Posterior vena cava (tissue), 2 donors: Measurements from ENCODE around the gene MSX1. TPM values are rescaled to one million over a fixed set of nuclear protein-coding genes. Genes with fewer than 3 reads are reported as not detected.
A peak's percentile ranks its signal among the peaks of the same experiment; 100 is the strongest.

Experiments
- DNase-seq: peaks from one replicate; pipeline ENCODE4 v3.0.0-alpha.2; 2020; ENCODE audit warnings: low spot score
- intact Hi-C, 2 donors: fragments of 100-400 bp; cut with DNase I; formaldehyde crosslinking; loops; one replicate each; pipeline versions ENCODE4 v1.14.1 to v1.14.2; 2022 to 2023
- total RNA-seq, 2 donors: library from RNA; stranded (reverse); fragmentation: NEBNext Ultra II Directional; extraction: Animal tissue kit (Norgen Biotek cat#: 25700); gene quantifications; one replicate each; pipeline ENCODE4 v1.2.1, GENCODE V29; 2021
- donor health status: DM: yes; HTN: yes; CAD: no.
- donor health status: DM: yes; HTN: yes; CAD: no.

Gene MSX1
- total RNA-seq, 2 donors from 2014 or later, result 7.0 to 20.8 TPM

GRCh38 chr4:4855301-4856070 lies 4.0 kb upstream of the MSX1 start:
- intact Hi-C loops, result no loop called here
- peak; percentile 60 for DNase-seq

DNA sequence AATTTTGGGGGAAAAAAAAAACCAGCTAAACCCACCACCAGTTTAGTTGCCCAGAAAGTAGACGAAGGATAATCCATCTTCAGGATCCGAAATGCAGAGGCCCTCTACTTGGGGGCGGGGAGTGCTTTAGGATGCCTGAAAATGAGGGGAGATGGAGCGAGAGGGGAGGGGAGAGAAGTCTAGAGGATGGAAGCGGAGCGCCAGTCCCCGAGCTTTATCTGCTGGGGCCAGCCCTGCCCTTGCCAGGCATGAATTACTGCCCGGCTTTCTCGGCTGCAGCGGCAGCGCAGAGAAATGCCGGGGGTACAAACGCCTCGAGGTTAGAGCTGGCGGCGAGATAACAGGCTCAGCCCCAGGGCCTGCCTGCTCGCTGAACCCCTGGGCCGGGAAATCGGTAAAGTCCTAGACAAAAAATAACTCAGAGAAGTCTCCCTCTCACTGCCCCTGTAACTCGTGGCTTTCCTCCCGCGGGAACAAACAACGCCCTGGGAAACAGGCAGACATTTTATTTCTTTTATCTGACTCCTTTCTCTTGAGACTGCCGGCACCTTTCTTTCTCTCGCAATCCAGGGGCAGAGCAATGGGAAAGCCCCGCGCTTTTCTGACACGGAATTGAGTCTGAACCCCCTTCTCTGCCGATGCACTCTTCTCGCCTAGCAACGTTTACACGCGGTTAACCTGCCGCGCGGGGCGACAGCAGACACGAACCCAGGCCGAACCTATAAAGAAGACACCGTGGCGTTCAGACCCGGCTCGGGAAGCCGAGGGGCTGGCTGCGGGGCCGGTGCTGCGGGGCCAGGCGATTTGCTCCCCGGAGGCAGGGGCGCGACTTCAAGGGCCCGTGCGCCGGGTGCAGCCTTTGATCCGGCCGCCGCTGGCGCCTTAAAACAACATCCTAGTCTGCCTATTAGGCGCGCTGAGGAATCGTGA lies 3.1 kb upstream of the MSX1 start:
- peak; percentile 78 for DNase-seq
- intact Hi-C loops, result no loop called here

DNA sequence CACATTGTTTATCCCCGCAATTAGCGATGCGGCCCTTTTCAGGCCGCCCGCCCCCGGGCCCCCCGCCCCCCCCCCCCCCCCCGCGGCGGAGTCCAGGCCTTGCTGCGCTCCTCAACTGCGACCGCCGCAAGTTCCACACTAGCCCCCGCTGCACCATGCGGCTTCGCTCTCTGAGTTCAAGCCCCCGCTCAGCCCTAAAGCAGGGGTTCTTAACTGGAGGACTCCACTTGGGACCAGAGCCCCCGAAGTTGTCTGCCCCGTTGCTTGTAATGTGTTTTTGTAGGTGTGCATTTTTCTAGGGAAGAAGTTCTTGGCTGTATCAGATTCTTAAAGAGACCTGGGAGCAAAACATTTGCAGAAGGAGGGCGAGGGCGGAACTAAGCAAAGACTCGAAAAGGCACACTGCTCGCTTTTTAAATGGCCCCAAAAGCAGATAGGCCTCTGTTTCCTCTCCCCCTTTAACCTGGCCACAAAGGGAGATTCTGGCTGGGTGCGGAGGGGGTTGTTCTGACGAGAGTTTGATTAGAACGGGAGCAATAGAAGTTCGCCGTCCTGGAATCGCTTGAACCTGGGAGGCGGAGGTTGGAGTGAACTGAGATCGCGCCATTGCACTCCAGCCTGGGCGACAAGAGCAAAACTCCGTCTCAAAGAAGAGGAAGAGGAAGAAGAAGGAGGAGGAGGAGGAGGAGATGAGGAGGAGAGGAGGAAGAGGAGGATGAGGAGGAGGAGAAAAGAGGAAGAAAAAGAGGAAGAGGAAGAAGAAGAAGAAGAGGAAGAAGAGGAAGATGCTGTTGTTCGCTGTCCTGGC lies 2.3 kb upstream of the MSX1 start:
- peak; percentile 52 for DNase-seq
- intact Hi-C loops, result no loop called here

DNA sequence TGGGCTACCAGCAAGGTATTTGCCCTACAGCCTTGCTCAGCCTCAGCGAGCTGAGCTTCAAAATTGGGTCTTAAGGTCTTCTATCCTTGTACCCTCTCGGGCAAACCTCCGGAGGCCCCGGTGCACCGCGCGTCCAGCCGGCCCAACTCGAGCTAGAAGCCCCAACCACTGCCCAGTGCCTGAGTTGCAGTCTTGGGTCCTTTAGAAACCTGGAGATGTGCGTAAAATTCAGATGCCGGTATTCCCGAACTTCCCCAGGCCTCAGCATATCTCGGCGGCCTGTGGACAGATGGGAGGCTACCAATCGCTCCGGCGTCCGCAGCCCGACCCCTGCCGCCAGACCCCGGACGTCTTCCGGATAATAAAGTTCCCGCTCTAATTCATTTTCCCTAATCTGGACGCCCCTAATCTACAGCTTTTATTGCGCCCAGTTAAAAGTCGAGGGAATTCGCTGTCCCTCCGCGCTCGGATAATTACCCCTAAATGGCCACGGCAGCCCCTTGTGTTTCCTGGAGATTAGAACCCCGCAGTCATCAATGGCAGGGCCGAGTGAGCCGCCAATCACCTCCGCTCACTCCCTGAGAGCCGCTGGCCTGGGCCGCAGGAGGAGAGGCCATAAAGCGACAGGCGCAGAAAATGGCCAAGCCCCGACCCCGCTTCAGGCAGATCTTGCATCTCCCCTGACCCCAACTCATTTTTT lies 1.5 kb upstream of the MSX1 start:
- DNase-seq, result peak; percentile 76
- intact Hi-C loops, result no loop called here

- intact Hi-C loops, result no loop called here
Observed at GRCh38 chr4:4858527-4859324, 739 bp upstream of the MSX1 start.

DNA sequence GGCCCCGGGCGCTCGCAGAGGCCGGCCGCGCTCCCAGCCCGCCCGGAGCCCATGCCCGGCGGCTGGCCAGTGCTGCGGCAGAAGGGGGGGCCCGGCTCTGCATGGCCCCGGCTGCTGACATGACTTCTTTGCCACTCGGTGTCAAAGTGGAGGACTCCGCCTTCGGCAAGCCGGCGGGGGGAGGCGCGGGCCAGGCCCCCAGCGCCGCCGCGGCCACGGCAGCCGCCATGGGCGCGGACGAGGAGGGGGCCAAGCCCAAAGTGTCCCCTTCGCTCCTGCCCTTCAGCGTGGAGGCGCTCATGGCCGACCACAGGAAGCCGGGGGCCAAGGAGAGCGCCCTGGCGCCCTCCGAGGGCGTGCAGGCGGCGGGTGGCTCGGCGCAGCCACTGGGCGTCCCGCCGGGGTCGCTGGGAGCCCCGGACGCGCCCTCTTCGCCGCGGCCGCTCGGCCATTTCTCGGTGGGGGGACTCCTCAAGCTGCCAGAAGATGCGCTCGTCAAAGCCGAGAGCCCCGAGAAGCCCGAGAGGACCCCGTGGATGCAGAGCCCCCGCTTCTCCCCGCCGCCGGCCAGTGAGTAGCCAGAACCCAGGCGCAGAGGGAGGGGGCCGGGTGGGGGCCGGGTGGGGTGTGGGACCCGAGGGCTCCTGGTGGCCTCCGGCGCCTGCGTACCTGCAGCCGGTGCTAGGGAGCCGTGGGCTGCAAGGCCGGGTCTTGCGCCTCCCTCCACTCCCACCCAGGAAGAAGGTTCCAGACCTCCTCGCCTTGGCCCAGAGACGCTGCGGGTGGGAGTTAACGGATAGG lies 534 bp downstream of the MSX1 start:
- intact Hi-C loops, result loop anchor here in 1 of 2 donors (10.0 kb wide), 1 partner anchor 125 kb away; no protein-coding TSS in a partner anchor
- DNase-seq, result no peak

More at GRCh38 chr4:4858527-4859324, 739 bp upstream of the MSX1 start:
- DNase-seq, result peak; percentile 45

DNA sequence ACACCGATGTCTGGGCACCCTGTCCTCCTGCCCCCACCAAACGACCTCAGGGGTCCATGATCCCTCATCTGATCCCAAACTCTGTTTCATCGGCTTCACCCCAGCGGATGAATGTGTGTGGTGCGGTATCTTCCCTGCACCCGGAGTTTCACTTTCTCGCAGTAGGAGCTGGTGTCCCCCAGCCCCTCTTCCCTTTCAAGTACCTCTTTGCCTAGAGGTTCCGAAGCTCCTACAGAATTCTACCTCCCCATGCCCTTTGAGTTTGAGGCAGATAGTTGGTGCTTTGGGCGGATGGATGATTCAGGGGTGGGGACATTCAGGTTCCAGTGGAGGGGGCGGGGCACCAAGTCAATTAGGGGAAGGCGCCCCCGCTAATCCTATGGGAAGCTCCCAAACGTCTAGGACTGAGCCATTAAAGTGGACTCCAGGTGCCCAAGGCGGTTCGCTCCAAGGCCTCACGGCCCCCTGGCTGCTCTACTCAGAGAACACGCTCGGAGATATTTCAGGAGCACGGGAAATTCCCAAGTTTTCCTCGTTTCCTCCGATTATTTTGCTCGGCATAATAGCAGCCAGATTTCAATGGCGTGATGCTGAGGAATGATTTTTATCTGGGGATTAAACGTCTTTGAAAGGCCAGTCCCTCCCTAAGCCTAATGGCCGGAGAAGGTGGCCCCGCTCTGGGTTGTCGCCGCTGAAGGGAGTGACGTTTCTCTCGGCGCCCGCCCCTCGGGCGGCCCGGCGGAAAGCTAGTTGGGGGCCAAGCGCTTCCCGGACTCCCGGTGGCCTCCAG lies 1.3 kb downstream of the MSX1 start:
- DNase-seq, result no peak

GRCh38 chr4:4861390-4862018 lies 2.0 kb downstream of the MSX1 start:
- DNase-seq, result peak; percentile 47
- intact Hi-C loops, result loop anchor here in 1 of 2 donors (10.0 kb wide), 1 partner anchor 123 kb away; no protein-coding TSS in a partner anchor

More for the DNA sequence above, 1.3 kb downstream of the MSX1 start:
- intact Hi-C loops, result loop anchor here in 1 of 2 donors (10.0 kb wide), 1 partner anchor 124 kb away; no protein-coding TSS in a partner anchor

DNA sequence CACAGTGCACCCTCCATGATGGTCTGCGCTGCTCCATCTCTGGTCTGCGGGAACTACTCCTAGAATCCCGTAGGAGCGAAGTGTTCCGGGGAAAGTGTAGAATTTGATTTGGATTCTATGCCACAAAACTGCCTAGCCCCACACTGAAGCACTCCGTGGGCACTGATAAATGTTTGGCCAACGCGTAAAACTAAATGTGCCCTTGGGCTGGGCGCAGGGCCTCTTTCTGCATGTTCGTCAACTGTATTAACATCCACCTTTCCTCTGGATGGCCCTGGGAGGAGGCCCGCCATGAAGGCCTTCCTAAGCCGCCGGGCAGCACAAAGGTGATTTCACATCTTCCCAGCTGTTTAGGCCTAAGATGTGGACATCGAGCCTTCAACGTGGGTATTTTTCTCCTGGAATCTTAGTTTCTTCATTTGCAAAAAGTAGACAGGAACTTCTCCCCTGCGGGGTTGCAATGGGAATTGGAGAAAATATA lies 2.6 kb downstream of the MSX1 start:
- DNase-seq, result peak; percentile 38
- intact Hi-C loops, result loop anchor here in 1 of 2 donors (10.0 kb wide), 1 partner anchor 123 kb away; no protein-coding TSS in a partner anchor

- peak; percentile 70 for DNase-seq
- intact Hi-C loops, result loop anchor here in 1 of 2 donors (10.0 kb wide), 1 partner anchor 122 kb away; no protein-coding TSS in a partner anchor
Observed at GRCh38 chr4:4862665-4863482, 3.4 kb downstream of the MSX1 start.

DNA sequence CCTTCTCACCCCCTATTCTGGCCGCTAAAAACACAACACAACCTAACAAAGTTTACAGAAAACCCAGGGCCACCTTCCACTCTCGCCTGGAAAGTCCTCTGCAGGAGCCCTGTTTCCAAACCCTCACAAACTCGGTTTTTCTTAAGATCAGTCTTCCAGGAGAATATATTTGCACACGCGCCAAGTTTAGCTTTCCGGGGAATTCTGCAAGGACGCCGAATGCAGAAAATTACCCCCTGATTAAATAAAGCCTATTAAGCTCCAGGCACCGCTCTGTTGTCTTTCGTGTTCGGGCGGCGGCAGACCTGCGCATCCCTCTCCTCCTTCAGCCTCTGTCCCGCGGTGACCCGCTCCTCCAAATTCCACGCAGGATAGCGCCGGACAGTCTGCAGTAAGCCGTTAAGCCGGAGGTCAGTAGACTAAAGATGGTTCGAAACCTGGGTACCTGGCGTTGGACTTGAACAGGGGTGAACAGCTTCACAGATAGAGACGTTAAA lies 5.0 kb downstream of the MSX1 start:
- DNase-seq, result no peak
- intact Hi-C loops, result loop anchor here in 1 of 2 donors (10.0 kb wide), 1 partner anchor 120 kb away; no protein-coding TSS in a partner anchor

DNA sequence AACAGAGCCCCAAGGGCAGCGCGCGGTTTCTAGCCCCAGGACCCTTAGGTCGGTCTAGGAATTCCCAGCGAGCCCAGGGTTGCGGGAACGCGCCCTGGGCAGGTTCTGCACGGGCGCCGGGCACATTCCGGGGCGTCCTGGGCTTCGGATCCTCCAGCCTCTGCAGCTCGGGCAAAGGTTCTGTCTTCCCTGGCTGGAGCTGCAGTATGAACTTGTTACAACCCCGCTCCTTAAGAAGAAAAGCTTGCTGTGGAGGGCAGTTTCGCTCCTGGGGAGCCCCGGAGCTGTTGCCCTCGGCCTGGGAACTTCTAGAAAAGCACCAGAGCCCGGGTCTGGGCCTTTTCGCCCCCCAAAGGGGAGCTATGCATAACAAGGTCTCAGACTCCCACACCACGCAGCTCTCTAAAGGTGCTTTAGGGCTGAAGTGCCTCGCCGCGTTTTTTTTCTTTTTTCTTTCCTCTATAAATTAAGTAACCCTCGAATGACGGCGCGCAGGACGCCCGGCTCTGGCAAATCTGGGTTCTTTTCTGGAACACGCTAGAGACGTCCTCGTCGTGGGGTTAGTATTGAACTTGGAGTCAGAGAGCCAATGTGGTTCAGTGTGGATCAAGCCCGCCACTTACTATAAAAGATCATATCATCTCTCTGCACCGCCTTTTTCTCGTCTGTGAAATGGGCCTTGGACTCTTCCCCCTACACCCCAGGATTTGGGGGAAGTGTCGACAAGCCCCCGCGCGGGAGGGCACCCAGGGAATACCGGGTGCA lies 5.7 kb downstream of the MSX1 start:
- DNase-seq, result peak; percentile 66
- intact Hi-C loops, result loop anchor here in 1 of 2 donors (10.0 kb wide), 1 partner anchor 120 kb away; no protein-coding TSS in a partner anchor

- no peak for DNase-seq
Observed at GRCh38 chr4:4865705-4866123, 6.2 kb downstream of the MSX1 start.

More at GRCh38 chr4:4865705-4866123, 6.2 kb downstream of the MSX1 start:
- intact Hi-C loops, result loop anchor here in 1 of 2 donors (10.0 kb wide), 1 partner anchor 119 kb away; no protein-coding TSS in a partner anchor
